ENCODE data around the gene MOB1B. TPM values are rescaled to one million over a fixed set of nuclear protein-coding genes. Genes with fewer than 3 reads are reported as not detected.

Gene MOB1B
- total and polyA plus RNA-seq, 2 experiments from 2014 or later, result 7.9 to 30.2 TPM

DNA sequence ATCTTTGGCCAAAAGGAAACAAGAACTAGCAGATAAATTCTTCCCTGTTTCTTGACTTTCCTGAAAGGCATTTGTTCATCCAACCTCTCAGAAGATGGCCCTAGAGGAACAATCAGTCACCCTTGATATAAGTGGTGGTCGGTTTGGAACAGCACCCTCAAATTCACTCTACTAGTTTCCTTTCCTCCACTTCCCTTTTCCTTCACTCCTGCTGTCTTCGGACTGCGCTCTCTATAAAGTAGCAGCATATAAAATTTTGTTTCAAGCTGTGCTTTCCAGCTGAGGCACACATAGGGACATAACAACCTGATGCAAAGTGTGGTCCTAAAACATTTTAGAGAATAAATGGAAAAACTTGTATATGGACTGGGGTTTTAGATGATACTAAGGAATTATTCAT lies 29.0 kb upstream of the MOB1B start:
- no peak overlapping the region for H3K27ac Mint-ChIP-seq
- ATAC-seq, result no peak

More for the DNA sequence above, 29.0 kb upstream of the MOB1B start:
- H3K4me1 Mint-ChIP-seq, result peaks cover 10% of the 10 kb centered on the region
- Histone ChIP-seq H3K79me2 (replicated peaks; ENCODE audit: insufficient read depth) (no peaks in the 10 kb centered on the region), H3K4me1 (ENCODE audit: insufficient read depth) (0 out of 2 replicates have a peak, but pooled peaks cover 1% of the 10 kb centered on the region), H2AFZ (peak overlapping the region; percentile 66), H3K9me2 (ENCODE audit: insufficient read depth) (no peaks in the 10 kb centered on the region), H3K36me3 (ENCODE audit: insufficient read depth) (no peaks in the 10 kb centered on the region), H4K20me1 (replicated peaks; ENCODE audit: insufficient read depth) (no peaks in the 10 kb centered on the region), H3K27me3 (ENCODE audit: insufficient read depth) (no peaks in the 10 kb centered on the region), H3K27ac (ENCODE audit: low read depth) (no peak overlapping the region), H3F3A (replicated peaks; ENCODE audit: low read depth) (no peaks in the 10 kb centered on the region), H3K4me2 (no peak overlapping the region), H3K4me3 (no peak overlapping the region)
- TF ChIP-seq JUNB (IDR thresholded peaks at IDR 0.05; ENCODE audit: unreplicated experiment) (no peak), CREB1 (CRISPR knock-in tag; IDR thresholded peaks at IDR 0.05; ENCODE audit: low read depth) (no peak), STAT1 (IDR thresholded peaks at IDR 0.05; ENCODE audit: unreplicated experiment) (no peak), NANOG (IDR thresholded peaks at IDR 0.05; ENCODE audit: borderline replicate concordance) (no peak), ZNF114 (CRISPR knock-in tag; IDR thresholded peaks at IDR 0.05) (no peak), EZH2phosphoT487 (IDR thresholded peaks at IDR 0.05; ENCODE audit: unreplicated experiment) (no peak), POLR2AphosphoS5 (IDR thresholded peaks at IDR 0.05; ENCODE audit: low read depth) (no peak), ZNF331 (CRISPR knock-in tag; IDR thresholded peaks at IDR 0.05; ENCODE audit: low read depth) (no peak), EZH2 (IDR thresholded peaks at IDR 0.05; ENCODE audit: low read depth, unreplicated experiment) (no peak), CTCF (conservative IDR thresholded peaks at IDR 0.05; ENCODE audit: low read depth in 2 of 2) (no peak)
- TF ChIP-seq, protein P1, sequence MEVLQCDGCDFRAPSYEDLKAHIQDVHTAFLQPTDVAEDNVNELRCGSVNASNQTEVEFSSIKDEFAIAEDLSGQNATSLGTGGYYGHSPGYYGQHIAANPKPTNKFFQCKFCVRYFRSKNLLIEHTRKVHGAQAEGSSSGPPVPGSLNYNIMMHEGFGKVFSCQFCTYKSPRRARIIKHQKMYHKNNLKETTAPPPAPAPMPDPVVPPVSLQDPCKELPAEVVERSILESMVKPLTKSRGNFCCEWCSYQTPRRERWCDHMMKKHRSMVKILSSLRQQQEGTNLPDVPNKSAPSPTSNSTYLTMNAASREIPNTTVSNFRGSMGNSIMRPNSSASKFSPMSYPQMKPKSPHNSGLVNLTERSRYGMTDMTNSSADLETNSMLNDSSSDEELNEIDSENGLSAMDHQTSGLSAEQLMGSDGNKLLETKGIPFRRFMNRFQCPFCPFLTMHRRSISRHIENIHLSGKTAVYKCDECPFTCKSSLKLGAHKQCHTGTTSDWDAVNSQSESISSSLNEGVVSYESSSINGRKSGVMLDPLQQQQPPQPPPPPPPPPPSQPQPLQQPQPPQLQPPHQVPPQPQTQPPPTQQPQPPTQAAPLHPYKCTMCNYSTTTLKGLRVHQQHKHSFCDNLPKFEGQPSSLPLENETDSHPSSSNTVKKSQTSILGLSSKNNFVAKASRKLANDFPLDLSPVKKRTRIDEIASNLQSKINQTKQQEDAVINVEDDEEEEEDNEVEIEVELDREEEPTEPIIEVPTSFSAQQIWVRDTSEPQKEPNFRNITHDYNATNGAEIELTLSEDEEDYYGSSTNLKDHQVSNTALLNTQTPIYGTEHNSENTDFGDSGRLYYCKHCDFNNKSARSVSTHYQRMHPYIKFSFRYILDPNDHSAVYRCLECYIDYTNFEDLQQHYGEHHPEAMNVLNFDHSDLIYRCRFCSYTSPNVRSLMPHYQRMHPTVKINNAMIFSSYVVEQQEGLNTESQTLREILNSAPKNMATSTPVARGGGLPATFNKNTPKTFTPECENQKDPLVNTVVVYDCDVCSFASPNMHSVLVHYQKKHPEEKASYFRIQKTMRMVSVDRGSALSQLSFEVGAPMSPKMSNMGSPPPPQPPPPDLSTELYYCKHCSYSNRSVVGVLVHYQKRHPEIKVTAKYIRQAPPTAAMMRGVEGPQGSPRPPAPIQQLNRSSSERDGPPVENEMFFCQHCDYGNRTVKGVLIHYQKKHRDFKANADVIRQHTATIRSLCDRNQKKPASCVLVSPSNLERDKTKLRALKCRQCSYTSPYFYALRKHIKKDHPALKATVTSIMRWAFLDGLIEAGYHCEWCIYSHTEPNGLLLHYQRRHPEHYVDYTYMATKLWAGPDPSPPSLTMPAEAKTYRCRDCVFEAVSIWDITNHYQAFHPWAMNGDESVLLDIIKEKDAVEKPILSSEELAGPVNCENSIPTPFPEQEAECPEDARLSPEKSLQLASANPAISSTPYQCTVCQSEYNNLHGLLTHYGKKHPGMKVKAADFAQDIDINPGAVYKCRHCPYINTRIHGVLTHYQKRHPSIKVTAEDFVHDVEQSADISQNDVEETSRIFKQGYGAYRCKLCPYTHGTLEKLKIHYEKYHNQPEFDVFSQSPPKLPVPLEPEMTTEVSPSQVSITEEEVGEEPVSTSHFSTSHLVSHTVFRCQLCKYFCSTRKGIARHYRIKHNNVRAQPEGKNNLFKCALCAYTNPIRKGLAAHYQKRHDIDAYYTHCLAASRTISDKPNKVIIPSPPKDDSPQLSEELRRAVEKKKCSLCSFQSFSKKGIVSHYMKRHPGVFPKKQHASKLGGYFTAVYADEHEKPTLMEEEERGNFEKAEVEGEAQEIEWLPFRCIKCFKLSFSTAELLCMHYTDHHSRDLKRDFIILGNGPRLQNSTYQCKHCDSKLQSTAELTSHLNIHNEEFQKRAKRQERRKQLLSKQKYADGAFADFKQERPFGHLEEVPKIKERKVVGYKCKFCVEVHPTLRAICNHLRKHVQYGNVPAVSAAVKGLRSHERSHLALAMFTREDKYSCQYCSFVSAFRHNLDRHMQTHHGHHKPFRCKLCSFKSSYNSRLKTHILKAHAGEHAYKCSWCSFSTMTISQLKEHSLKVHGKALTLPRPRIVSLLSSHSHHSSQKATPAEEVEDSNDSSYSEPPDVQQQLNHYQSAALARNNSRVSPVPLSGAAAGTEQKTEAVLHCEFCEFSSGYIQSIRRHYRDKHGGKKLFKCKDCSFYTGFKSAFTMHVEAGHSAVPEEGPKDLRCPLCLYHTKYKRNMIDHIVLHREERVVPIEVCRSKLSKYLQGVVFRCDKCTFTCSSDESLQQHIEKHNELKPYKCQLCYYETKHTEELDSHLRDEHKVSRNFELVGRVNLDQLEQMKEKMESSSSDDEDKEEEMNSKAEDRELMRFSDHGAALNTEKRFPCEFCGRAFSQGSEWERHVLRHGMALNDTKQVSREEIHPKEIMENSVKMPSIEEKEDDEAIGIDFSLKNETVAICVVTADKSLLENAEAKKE (CRISPR knock-in tag; IDR thresholded peaks at IDR 0.05), result no peak
- TF ChIP-seq, protein P2, sequence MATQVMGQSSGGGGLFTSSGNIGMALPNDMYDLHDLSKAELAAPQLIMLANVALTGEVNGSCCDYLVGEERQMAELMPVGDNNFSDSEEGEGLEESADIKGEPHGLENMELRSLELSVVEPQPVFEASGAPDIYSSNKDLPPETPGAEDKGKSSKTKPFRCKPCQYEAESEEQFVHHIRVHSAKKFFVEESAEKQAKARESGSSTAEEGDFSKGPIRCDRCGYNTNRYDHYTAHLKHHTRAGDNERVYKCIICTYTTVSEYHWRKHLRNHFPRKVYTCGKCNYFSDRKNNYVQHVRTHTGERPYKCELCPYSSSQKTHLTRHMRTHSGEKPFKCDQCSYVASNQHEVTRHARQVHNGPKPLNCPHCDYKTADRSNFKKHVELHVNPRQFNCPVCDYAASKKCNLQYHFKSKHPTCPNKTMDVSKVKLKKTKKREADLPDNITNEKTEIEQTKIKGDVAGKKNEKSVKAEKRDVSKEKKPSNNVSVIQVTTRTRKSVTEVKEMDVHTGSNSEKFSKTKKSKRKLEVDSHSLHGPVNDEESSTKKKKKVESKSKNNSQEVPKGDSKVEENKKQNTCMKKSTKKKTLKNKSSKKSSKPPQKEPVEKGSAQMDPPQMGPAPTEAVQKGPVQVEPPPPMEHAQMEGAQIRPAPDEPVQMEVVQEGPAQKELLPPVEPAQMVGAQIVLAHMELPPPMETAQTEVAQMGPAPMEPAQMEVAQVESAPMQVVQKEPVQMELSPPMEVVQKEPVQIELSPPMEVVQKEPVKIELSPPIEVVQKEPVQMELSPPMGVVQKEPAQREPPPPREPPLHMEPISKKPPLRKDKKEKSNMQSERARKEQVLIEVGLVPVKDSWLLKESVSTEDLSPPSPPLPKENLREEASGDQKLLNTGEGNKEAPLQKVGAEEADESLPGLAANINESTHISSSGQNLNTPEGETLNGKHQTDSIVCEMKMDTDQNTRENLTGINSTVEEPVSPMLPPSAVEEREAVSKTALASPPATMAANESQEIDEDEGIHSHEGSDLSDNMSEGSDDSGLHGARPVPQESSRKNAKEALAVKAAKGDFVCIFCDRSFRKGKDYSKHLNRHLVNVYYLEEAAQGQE (IDR thresholded peaks at IDR 0.05; ENCODE audit: unreplicated experiment), result no peak
- TF ChIP-seq, protein P3, sequence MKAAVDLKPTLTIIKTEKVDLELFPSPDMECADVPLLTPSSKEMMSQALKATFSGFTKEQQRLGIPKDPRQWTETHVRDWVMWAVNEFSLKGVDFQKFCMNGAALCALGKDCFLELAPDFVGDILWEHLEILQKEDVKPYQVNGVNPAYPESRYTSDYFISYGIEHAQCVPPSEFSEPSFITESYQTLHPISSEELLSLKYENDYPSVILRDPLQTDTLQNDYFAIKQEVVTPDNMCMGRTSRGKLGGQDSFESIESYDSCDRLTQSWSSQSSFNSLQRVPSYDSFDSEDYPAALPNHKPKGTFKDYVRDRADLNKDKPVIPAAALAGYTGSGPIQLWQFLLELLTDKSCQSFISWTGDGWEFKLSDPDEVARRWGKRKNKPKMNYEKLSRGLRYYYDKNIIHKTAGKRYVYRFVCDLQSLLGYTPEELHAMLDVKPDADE (IDR thresholded peaks at IDR 0.05), result no peak
- no peak for DNase-seq (ENCODE audit: low spot score)
- no peaks in the 10 kb centered on the region for H3K36me3 Mint-ChIP-seq (ENCODE audit: low read depth)
- no peaks in the 10 kb centered on the region for H3K9me3 Mint-ChIP-seq
- peaks cover 3% of the 10 kb centered on the region for H3K27me3 Mint-ChIP-seq (ENCODE audit: insufficient read depth, low read depth, poor library complexity)
- H3K4me3 Mint-ChIP-seq, result no peak overlapping the region

All from GM23338 (cell line).